Retinal pigment epithelial cell (primary cell): ENCODE results near the gene CRYGN.

ENCODE experiments used
- DNase-seq: peaks from one replicate; pipeline ENCODE4 v3.0.0-alpha.2; 2010; ENCODE audit warnings: low read depth
- H3K4me3 ChIP-seq: 2 replicates; pipeline ENCODE4 v1.5.1; 2011; ENCODE audit warnings: mild to moderate bottlenecking, low read length, control low read depth, moderate library complexity
- TF ChIP-seq, protein P1 (sequence below): conservative IDR thresholded peaks from 2 replicates; pipeline ENCODE4 v1.5.1; 2011; ENCODE audit warnings: low read depth, low read length, control low read depth, inconsistent platforms

The CRYGN gene

DNA sequence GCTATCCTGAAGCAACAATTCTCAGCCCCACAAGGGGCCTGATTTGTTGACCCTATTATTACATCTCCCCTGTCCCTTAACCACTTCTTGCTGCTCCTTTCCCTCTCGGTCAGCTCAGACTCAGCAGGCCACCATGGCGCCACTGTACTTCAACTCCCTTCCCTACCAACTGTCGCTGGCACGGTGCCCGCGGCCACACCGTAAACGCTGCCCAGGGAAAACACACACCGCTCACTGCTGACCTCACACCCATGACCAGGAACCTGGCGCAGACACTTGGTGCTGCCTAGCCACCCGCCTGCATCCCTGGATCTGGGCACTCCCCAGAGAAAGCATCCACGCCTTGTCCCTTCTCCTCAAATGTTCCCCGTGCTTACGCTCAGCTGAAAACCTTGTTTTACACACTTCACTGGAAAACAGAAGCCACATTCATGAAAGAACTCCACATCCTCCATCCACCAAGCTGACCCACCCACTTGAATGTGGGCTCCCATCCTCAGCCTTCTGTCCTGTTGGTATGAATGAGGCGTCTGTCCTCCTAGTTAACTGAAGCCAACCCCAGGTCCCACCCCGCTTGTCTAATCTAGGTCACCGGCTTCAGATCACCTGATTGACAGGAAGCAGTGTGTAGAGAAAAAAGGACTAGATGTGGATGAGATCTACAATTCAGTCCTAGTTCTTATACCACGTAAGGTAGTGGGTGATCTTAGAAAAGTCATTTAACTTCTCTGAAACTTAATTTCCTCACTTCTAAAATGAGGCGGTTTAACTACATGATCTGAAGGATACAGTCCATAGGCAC, 28.5 kb upstream of the CRYGN start:
- H3K4me3 ChIP-seq, result no peak overlapping the region
- DNase-seq, result no peak
- TF ChIP-seq, protein P1, sequence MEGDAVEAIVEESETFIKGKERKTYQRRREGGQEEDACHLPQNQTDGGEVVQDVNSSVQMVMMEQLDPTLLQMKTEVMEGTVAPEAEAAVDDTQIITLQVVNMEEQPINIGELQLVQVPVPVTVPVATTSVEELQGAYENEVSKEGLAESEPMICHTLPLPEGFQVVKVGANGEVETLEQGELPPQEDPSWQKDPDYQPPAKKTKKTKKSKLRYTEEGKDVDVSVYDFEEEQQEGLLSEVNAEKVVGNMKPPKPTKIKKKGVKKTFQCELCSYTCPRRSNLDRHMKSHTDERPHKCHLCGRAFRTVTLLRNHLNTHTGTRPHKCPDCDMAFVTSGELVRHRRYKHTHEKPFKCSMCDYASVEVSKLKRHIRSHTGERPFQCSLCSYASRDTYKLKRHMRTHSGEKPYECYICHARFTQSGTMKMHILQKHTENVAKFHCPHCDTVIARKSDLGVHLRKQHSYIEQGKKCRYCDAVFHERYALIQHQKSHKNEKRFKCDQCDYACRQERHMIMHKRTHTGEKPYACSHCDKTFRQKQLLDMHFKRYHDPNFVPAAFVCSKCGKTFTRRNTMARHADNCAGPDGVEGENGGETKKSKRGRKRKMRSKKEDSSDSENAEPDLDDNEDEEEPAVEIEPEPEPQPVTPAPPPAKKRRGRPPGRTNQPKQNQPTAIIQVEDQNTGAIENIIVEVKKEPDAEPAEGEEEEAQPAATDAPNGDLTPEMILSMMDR, result no peak

DNA sequence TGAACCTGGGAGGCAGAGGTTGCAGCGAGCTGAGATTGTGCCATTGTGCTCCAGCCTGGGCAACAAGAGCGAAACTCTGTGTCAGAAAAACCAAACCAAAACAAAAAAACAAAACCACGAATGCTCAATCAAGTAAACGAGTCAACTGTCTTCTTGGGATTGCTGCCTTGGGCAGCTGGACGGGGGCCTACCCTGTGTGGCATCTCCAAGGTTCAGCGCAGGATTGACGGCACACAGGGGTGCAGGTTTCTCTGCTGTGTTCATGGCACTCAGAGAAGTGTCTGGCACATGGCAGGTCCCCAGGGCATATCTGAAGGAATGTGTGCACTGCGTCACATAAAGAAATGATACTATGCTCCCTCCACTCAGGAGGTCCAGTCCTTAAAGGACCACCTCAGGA, 25.2 kb upstream of the CRYGN start:
- H3K4me3 ChIP-seq, result no peak overlapping the region
- DNase-seq, result no peak
- TF ChIP-seq, protein P1, result no peak

DNA sequence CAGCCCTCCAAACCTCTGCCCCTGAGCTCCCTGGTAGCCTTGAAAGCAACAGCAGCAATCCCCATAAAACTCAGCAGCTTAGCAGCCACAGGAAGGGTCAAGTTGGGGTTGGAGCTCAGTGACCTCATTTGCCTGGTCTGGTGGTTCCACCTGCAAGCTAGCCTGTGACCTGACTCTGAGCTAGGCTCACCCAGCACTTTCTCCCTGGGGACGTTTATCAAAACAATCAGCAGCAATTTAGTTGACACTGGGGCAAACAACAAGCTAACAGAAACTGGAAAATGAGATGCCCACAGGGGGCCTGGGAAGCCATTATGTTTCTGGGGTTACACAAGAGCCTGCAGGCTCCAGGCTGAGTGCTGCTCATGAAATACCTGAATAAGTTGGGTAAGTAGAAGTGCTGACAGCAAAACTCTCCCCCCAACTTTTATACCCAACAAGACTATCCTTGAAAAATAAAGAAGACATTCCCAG, 22.4 kb upstream of the CRYGN start:
- no peak for DNase-seq
- TF ChIP-seq, protein P1, result no peak
- no peak overlapping the region for H3K4me3 ChIP-seq

DNA sequence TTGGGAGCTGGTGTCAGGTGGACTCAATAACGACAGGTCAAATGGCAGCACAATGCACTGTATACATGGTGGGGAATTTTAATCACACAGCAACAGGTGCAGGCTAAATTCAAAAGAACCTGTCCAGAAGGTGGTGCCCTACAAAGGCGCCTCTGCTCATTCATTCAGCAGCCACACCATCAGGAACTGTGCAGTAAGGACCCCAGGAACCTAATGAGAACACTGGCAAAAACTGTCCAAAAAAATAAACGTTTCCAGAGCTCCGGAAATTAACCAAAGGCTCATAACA, 21.9 kb upstream of the CRYGN start:
- DNase-seq, result no peak
- H3K4me3 ChIP-seq, result no peak overlapping the region
- TF ChIP-seq, protein P1, result no peak

DNA sequence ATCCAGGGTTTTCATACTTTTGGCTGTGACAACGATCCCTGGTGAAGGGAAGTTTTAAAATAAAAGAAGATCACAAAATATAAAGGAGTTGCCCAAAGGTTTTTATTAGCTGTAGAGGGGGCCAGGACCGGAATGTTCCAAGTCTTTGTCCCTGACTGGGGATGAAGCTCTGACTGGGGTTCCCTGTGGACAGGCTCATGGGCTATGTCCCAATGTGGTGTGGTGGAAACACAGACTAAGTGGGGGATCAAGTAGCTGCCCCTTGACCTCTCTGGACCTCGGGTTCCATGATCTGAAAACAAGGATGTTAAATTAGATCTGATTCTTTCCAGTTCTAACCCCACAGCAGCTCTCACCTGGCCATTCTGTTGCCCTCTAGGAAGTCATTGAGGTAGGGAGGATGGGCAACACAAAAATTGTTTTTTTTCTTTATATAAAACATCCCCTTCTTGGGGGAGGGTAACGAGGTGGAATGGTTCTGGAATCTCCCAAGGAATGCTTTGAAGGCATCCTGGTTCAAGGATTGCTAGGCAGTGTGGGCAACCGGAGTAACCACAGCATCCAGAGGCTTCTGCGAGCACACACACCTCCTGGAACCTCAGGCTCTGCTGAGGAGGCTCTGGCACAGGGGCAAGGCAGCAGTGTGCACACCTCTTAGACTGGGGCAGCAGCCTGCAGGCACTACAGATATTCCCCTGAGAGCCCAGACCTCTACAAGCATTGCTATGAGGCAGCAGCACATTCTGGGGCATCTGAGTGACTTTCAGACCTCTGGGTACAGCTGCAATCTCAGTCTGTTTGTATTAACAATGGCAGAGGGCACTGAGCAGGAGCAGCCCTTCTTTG, 21.4 kb upstream of the CRYGN start:
- no peak overlapping the region for H3K4me3 ChIP-seq
- TF ChIP-seq, protein P1, result no peak
- DNase-seq, result no peak

DNA sequence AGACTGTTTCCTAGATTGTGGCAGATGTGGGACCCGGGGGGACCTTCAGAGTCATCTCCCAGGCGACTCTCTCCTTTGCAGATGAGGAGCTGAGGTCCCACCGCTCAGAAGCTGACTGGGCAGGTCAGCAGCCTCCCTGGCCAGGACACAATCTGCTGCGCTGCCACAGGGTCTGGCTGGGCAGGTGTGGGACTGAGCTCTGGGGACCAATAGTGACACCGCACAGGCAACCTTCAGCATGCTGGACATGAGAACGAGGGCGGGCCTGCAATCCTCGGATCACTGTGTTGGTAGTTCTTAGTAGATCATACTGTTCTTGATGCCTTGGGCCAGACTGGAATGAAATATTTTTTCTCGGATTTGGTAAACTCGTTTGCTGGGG, 20.5 kb upstream of the CRYGN start:
- DNase-seq, result no peak
- TF ChIP-seq, protein P1, result no peak
- H3K4me3 ChIP-seq, result peak overlapping the region; percentile 34
